ENCODE measurements around the gene VPS37C.

DNA sequence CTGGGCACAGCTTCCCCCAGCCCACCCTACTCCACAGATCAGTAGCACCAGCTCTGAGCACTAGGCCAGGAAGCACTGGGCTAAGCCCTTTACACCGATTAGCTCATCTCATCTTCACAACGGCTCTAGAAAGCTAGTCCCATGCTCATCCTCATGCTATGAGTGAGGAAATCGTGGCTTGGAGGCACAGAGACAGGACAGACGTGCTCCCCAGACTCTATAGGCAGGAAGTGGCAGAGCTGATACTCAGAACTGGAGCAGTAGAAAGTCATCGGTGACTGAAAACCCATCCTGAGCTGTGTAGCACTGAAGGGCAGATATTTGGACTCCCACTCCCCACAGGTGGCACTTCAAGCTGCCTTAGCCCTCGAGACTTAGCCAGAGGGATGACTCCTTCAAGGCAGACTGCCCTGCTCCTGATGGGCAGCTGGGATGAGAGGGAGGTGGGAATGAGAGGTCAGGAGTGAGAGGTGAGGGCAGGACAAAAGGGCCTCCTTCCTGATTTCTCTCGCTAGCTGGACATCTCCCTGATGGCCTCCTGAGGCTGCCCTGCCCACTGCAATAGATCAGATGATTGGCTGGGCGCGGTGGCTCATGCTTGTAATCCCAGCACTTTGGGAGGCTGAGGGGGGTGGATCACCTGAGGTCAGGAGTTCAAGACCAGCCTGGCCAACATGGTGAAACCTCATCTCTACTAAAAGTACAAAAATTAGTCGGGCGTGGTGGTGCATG lies 49.3 kb downstream of the VPS37C start:
- TF ChIP-seq, protein P1, sequence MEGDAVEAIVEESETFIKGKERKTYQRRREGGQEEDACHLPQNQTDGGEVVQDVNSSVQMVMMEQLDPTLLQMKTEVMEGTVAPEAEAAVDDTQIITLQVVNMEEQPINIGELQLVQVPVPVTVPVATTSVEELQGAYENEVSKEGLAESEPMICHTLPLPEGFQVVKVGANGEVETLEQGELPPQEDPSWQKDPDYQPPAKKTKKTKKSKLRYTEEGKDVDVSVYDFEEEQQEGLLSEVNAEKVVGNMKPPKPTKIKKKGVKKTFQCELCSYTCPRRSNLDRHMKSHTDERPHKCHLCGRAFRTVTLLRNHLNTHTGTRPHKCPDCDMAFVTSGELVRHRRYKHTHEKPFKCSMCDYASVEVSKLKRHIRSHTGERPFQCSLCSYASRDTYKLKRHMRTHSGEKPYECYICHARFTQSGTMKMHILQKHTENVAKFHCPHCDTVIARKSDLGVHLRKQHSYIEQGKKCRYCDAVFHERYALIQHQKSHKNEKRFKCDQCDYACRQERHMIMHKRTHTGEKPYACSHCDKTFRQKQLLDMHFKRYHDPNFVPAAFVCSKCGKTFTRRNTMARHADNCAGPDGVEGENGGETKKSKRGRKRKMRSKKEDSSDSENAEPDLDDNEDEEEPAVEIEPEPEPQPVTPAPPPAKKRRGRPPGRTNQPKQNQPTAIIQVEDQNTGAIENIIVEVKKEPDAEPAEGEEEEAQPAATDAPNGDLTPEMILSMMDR (IDR thresholded peaks at IDR 0.05): no peak
- TF ChIP-seq EZH2 (IDR thresholded peaks at IDR 0.05) (no peak), EZH2phosphoT487 (IDR thresholded peaks at IDR 0.05) (no peak)
